Aorta (tissue), 5 donors: ENCODE data around the gene TRIM9. TPM values are rescaled to one million over a fixed set of nuclear protein-coding genes. Genes with fewer than 3 reads are reported as not detected.

Experiments used
- ATAC-seq: fragments of 200-7000 bp; cut with Tn5 transposase; one replicate; pipeline ENCODE4 v1.9.1; 2022; ENCODE audit warnings: moderate library complexity; ENCODE audit not compliant: low FRiP score
- DNase-seq, 2 donors: peaks; one replicate each; pipeline ENCODE4 v3.0.0-alpha.2; 2020
- H3K27ac ChIP-seq, 2 donors: one replicate each; pipeline ENCODE4 v1.5.1; 2013; ENCODE audit warnings: low read length in 2 of 2, mild to moderate bottlenecking in 2 of 2, moderate library complexity in 2 of 2, control low read depth in 1 of 2, inconsistent platforms in 1 of 2, low read depth in 1 of 2
- H3K27me3 ChIP-seq, 2 donors: one replicate each; pipeline ENCODE4 v1.6.1; 2013; ENCODE audit warnings: control low read depth in 1 of 2, low read length in 1 of 2, mild to moderate bottlenecking in 1 of 2, moderate library complexity in 1 of 2; ENCODE audit not compliant: insufficient read depth in 2 of 2, control insufficient read depth in 1 of 2
- H3K36me3 ChIP-seq, 2 donors: one replicate each; pipeline ENCODE4 v1.6.1; 2013; ENCODE audit warnings: control low read depth in 1 of 2, low read length in 1 of 2, mild to moderate bottlenecking in 1 of 2; ENCODE audit not compliant: insufficient read depth in 2 of 2, control insufficient read depth in 1 of 2
- H3K4me1 ChIP-seq, 2 donors: one replicate each; pipeline ENCODE4 v1.6.1; 2013; ENCODE audit warnings: low read length in 2 of 2, control low read depth in 1 of 2, mild to moderate bottlenecking in 1 of 2, moderate library complexity in 1 of 2; ENCODE audit not compliant: insufficient read depth in 2 of 2, control insufficient read depth in 1 of 2
- H3K4me3 ChIP-seq, 2 donors: one replicate each; pipeline ENCODE4 v1.5.1; 2013; ENCODE audit warnings: low read length in 2 of 2, control low read depth in 1 of 2, mild to moderate bottlenecking in 1 of 2
- H3K9me3 ChIP-seq: one replicate; pipeline ENCODE4 v1.6.1; 2013; ENCODE audit warnings: mild to moderate bottlenecking, low read length; ENCODE audit not compliant: control insufficient read depth
- WGBS, 2 donors: extraction: QIAGEN DNeasy Blood & Tissue Kit; methylation state at CpG; one replicate each; pipeline ENCODE4 v1.1.7; 2013; 5-methylcytosine and 5-hydroxymethylcytosine counted together
- intact Hi-C, 2 donors: fragments of 100-400 bp; cut with DNase I; formaldehyde crosslinking; loops; one replicate each; pipeline versions ENCODE4 v1.14.2 to v1.15.0; 2022
- polyA plus RNA-seq, 2 donors: library from polyadenylated mRNA; stranded (reverse); fragments of 200-250 nt; gene quantifications; one replicate each; pipeline ENCODE4 v1.2.3, GENCODE V29; 2013
- total RNA-seq, 2 donors: library from RNA; stranded (reverse); fragmentation: NEBNext Ultra II Directional; extraction: Animal tissue kit (Norgen Biotek cat#: 25700); gene quantifications; one replicate each; pipeline ENCODE4 v1.2.1, GENCODE V29; 2021
- donor health status: healthy with polysubstance abuse.
- donor health status: Bipolar disorder and iron deficiency.
- donor health status: DM: no; HTN: no; CAD: no.
- donor health status: DM: no; HTN: no; CAD: no.
- donor health status: DM: yes; HTN: yes; CAD: no.

TRIM9 gene
- total and polyA plus RNA-seq, 4 donors = 0.23 to 7.9 (median 0.76) TPM

DNA sequence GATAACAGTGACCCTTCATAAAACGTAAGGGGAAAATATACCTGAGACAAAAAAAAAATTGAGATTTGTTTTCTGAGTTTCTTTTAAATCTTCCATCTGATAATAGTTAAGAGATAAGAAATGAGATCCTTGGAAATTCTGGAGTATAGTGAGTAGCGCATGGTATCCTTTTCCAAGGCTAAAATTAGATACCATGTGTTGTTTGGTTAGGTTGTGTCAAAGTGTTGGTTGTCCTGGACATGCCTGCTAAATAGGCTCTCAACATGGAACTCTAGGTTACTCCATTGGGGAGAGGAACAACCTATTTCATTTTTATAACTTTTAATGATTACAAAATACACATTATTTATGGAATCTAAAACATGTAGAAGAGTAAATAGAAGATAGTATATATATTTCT is 165.4 kb downstream of the TRIM9 start:
- H3K27me3 ChIP-seq = no peaks in the 10 kb centered on the region
- ATAC-seq (no peak), DNase-seq (no peak)
- no peaks in the 10 kb centered on the region for H3K9me3 ChIP-seq
- peaks cover 6 to 9% of the 10 kb centered on the region in 2 donors for H3K36me3 ChIP-seq
- H3K4me3 ChIP-seq = no peak overlapping the region
- intact Hi-C loops = no loop called here
- 68 to 84% methylated on average over 2 of the region's 2 CpGs for WGBS, 2 donors
- H3K27ac ChIP-seq = no peak overlapping the region
- H3K4me1 ChIP-seq = no peaks in the 10 kb centered on the region

DNA sequence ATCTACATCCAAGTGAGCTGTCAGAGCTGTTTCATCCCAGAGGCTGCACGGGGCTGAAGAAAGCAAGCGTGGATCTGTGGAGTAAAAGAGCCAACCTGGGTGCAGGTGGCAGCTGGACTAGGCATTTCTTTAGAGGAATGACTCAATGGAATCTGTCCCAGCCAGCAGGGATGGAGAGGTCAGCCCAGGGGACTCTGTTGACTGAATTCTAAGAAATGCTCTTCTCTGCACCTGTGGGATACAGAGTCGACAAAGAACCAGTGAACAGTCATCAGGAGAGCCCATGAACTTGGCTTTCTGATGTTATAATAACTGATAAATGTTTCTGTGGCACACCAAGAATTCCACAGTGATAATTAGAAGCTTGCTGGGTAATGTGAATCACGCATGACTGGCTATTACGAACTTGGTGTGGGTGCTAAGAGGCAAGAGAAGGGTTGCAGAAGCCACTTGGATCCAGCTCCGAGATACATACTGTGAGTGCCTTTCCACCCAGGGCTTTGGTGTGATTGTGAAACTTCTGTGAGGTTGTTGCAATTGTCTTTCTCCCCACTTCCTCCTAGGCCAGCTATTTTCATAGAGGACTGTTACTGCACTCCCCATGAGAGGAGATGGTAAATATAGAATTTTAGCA is 166.8 kb downstream of the TRIM9 start:
- DNase-seq = no peak
- Histone ChIP-seq H3K36me3 (peaks cover 6 to 9% of the 10 kb centered on the region in 2 donors), H3K4me3 (no peak overlapping the region), H3K27ac (no peak overlapping the region), H3K27me3 (no peaks in the 10 kb centered on the region), H3K9me3 (no peaks in the 10 kb centered on the region), H3K4me1 (no peaks in the 10 kb centered on the region)
- WGBS, 2 donors = 95 to 98% methylated on average over 6 of the region's 6 CpGs
- intact Hi-C loops = no loop called here
- ATAC-seq = no peak

DNA sequence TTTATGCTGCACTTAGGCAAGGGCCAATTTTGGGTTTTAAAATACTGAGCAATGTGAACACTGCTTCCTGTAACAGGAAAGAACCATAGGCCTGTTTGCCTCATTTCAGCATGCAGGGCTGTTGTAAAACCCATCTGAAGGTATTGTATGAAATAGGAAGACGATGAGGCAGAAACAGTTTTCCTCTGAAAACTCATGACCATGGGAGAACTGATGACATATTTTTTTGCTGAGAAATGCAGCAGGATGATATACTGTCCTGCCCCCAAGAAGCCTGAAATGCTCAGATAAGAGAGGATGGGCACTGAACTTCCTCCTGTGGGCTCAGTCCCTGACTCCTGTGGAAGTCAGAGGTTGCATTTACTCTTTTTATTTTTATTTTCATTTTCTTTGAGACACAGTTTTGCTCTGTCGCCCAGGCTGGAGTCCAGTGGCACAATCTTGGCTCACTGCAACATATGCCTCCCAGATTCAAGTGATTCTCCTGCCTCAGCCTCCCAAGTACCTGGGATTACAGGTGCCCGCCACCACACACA is 168.0 kb downstream of the TRIM9 start:
- no peaks in the 10 kb centered on the region for H3K27me3 ChIP-seq
- H3K27ac ChIP-seq = no peak overlapping the region
- intact Hi-C loops = no loop called here
- peak; percentile 54 for ATAC-seq
- no peaks in the 10 kb centered on the region for H3K4me1 ChIP-seq
- peaks cover 4 to 14% of the 10 kb centered on the region in 2 donors for H3K36me3 ChIP-seq
- no peak for DNase-seq
- H3K9me3 ChIP-seq = no peaks in the 10 kb centered on the region
- WGBS, 2 donors = 91 to 93% methylated on average over 3 of the region's 3 CpGs
- no peak overlapping the region for H3K4me3 ChIP-seq

Other genes starting within 250 kb of the TRIM9 start
- gene ABHD12B, start 223.1 kb downstream of the TRIM9 start, total RNA-seq = not detected
- gene ABHD12B, start 223.1 kb downstream of the TRIM9 start, polyA plus RNA-seq = under 1 TPM in 1 of 2 donors, not detected in 1; 0.13 TPM
- gene PYGL, start 150.6 kb downstream of the TRIM9 start, total RNA-seq = 10 to 100 TPM; 49.0 to 78.6 TPM
- 10 to 100 TPM; 18.4 to 25.2 TPM for gene PYGL, start 150.6 kb downstream of the TRIM9 start, polyA plus RNA-seq
- gene TMX1, start 145.1 kb upstream of the TRIM9 start, total RNA-seq = 10 to 100 TPM; 24.3 to 26.9 TPM
- 10 to 100 TPM in 1 of 2 donors, 1 to 10 TPM in 1; 8.8 to 14.6 TPM for gene TMX1, start 145.1 kb upstream of the TRIM9 start, polyA plus RNA-seq